Dermis microvascular lymphatic vessel endothelial cell (primary cell): Measurements from ENCODE around the gene PCDH10. TPM values are rescaled to one million over a fixed set of nuclear protein-coding genes. Genes with fewer than 3 reads are reported as not detected.
"Not testable (repeated sequence)": the region's sequence is repeated elsewhere in the genome, so short reads cannot be mapped to it uniquely, and the experiment has no call there.

Experiments used
- DNase-seq, 2 donors: peaks; one replicate each; pipeline versions ENCODE4 v3.0.0 to v3.0.0-alpha.2; 2010; ENCODE audit warnings: low read depth in 2 of 2
- total RNA-seq: library from RNA; depleted of rRNA; stranded (reverse); fragments of >200 nt; gene quantifications from 2 replicates; pipeline ENCODE4 v1.2.1, GENCODE V29; 2014

PCDH10 gene
- total RNA-seq, 1 donor from 2014 or later: under 0.01 TPM

- DNase-seq: no peak
These were observed 84.8 kb downstream of the PCDH10 start for GRCh38 chr4:133233922-133234321.

GRCh38 chr4:133240451-133240850, 91.4 kb downstream of the PCDH10 start:
- not testable (repeated sequence) for DNase-seq
